GM23338 (cell line): ENCODE data around the gene SYT2. TPM values are rescaled to one million over a fixed set of nuclear protein-coding genes. Genes with fewer than 3 reads are reported as not detected.

ENCODE experiments used
- ATAC-seq: fragments of 200-7000 bp; cut with Tn5 transposase; 3 replicates; pipeline ENCODE4 v1.9.1; 2020
- DNase-seq: peaks from one replicate; pipeline ENCODE4 v3.0.0-alpha.2; 2015; ENCODE audit warnings: low spot score
- H2AFZ ChIP-seq: fragments of 200-600 bp; sonication (generic); 2 replicates; pipeline ENCODE4 v1.8.0; 2016; ENCODE audit warnings: antibody characterized with exemption, mild to moderate bottlenecking, moderate library complexity
- H3F3A ChIP-seq: fragments of 200-600 bp; sonication (generic); replicated peaks from 2 replicates; pipeline ENCODE4 v1.8.0; 2017; ENCODE audit warnings: antibody characterized with exemption, mixed run types, low read depth
- H3K27ac ChIP-seq: fragments of 200-600 bp; sonication (generic); 2 replicates; pipeline ENCODE4 v1.6.1; 2016; ENCODE audit warnings: low read depth
- H3K27me3 ChIP-seq: fragments of 200-600 bp; sonication (generic); 2 replicates; pipeline ENCODE4 v1.8.0; 2016; ENCODE audit warnings: mild to moderate bottlenecking, mixed run types, moderate library complexity; ENCODE audit not compliant: insufficient read depth
- H3K36me3 ChIP-seq: fragments of 200-600 bp; sonication (generic); 2 replicates; pipeline ENCODE4 v1.8.0; 2016; ENCODE audit warnings: mild to moderate bottlenecking; ENCODE audit not compliant: insufficient read depth
- H3K4me1 ChIP-seq: fragments of 200-600 bp; sonication (generic); 2 replicates; pipeline ENCODE4 v1.8.0; 2016; ENCODE audit warnings: mild to moderate bottlenecking, moderate library complexity; ENCODE audit not compliant: insufficient read depth
- H3K4me2 ChIP-seq: fragments of 200-600 bp; sonication (generic); 2 replicates; pipeline ENCODE4 v1.7.1; 2017; ENCODE audit warnings: mixed run types
- H3K4me3 ChIP-seq: fragments of 200-600 bp; sonication (generic); 2 replicates; pipeline ENCODE4 v1.6.1; 2016; ENCODE audit warnings: mixed run types
- H3K79me2 ChIP-seq: fragments of 200-600 bp; sonication (generic); replicated peaks from 2 replicates; pipeline ENCODE4 v1.8.0; 2017; ENCODE audit warnings: mild to moderate bottlenecking; ENCODE audit not compliant: insufficient read depth
- H3K9me2 ChIP-seq: fragments of 200-600 bp; sonication (generic); 2 replicates; pipeline ENCODE4 v1.8.0; 2017; ENCODE audit not compliant: insufficient read depth
- H4K20me1 ChIP-seq: fragments of 200-600 bp; sonication (generic); replicated peaks from 2 replicates; pipeline ENCODE4 v1.8.0; 2017; ENCODE audit warnings: mild to moderate bottlenecking; ENCODE audit not compliant: insufficient read depth
- H3K27ac Mint-ChIP-seq: 2 replicates; pipeline ENCODE4 v1.8.0; 2020; ENCODE audit warnings: inconsistent platforms, mild to moderate bottlenecking, moderate library complexity, mixed read lengths
- H3K27me3 Mint-ChIP-seq: 3 replicates; pipeline ENCODE4 v1.8.0; 2022; ENCODE audit warnings: low read depth, mild to moderate bottlenecking, moderate library complexity, mixed read lengths, inconsistent platforms; ENCODE audit not compliant: insufficient read depth, poor library complexity
- H3K36me3 Mint-ChIP-seq: 3 replicates; pipeline ENCODE4 v1.8.0; 2021; ENCODE audit warnings: low read depth, mild to moderate bottlenecking, inconsistent platforms, moderate library complexity, mixed read lengths
- H3K4me1 Mint-ChIP-seq: 3 replicates; pipeline ENCODE4 v1.8.0; 2020; ENCODE audit warnings: mild to moderate bottlenecking, inconsistent platforms, mixed read lengths
- H3K4me3 Mint-ChIP-seq: 3 replicates; pipeline ENCODE4 v1.8.0; 2021; ENCODE audit warnings: moderate library complexity, mild to moderate bottlenecking, inconsistent platforms, mixed read lengths
- H3K9me3 Mint-ChIP-seq: 3 replicates; pipeline ENCODE4 v1.8.0; 2020; ENCODE audit warnings: moderate library complexity, mild to moderate bottlenecking, inconsistent platforms, mixed read lengths
- CREB1 ChIP-seq: fragments of 250-450 bp; sonication (Bioruptor Pico); IDR thresholded peaks from 2 replicates; pipeline ENCODE4 v1.5.0; 2020; ENCODE audit warnings: low read depth, mild to moderate bottlenecking, moderate library complexity
- EZH2 ChIP-seq: fragments of 200-600 bp; sonication (generic); IDR thresholded peaks from one replicate; pipeline ENCODE4 v1.8.0; 2017; ENCODE audit warnings: antibody characterized with exemption, mild to moderate bottlenecking, low read depth; ENCODE audit not compliant: unreplicated experiment
- EZH2phosphoT487 ChIP-seq: fragments of 200-600 bp; sonication (generic); IDR thresholded peaks from one replicate; pipeline ENCODE4 v1.8.1; 2018; ENCODE audit warnings: antibody characterized with exemption; ENCODE audit not compliant: unreplicated experiment
- JUNB ChIP-seq: IDR thresholded peaks from one replicate; pipeline ENCODE4 v1.6.1; 2016; ENCODE audit warnings: antibody characterized with exemption; ENCODE audit not compliant: unreplicated experiment
- NANOG ChIP-seq: IDR thresholded peaks from 2 replicates; pipeline ENCODE4 v1.6.1; 2016; ENCODE audit warnings: antibody characterized with exemption, borderline replicate concordance
- POLR2AphosphoS5 ChIP-seq: IDR thresholded peaks from 2 replicates; pipeline ENCODE4 v1.6.1; 2016; ENCODE audit warnings: antibody characterized with exemption, low read depth
- STAT1 ChIP-seq: IDR thresholded peaks from one replicate; pipeline ENCODE4 v1.6.1; 2016; ENCODE audit warnings: antibody characterized with exemption; ENCODE audit not compliant: unreplicated experiment
- ZNF114 ChIP-seq: fragments of 250-450 bp; sonication (Bioruptor Pico); IDR thresholded peaks from 2 replicates; pipeline ENCODE4 v1.5.0; 2020; ENCODE audit warnings: mild to moderate bottlenecking, moderate library complexity
- ZNF331 ChIP-seq: fragments of 250-450 bp; sonication (Bioruptor Pico); IDR thresholded peaks from 2 replicates; pipeline ENCODE4 v1.5.0; 2020; ENCODE audit warnings: low read depth, mild to moderate bottlenecking, moderate library complexity
- polyA plus RNA-seq: library from polyadenylated mRNA; unstranded; fragments of >200 nt; fragmentation: Nextera tagmentation; extraction: Ambion mirVana; gene quantifications from 2 replicates; pipeline ENCODE4 v1.2.1, GENCODE V29; 2016
- total RNA-seq: library from RNA; depleted of rRNA; stranded (reverse); fragments of >200 nt; shearing (Covaris generic); gene quantifications from 2 replicates; pipeline ENCODE4 v1.2.3, GENCODE V29; 2014
- TF ChIP-seq, protein P1 (sequence below), 2 experiments: fragments of 200-600 bp in 1 of 2; sonication (generic) in 1 of 2; conservative IDR thresholded peaks; 2 replicates each; pipeline versions ENCODE4 v1.5.1 to v1.6.1; 2016 to 2017; ENCODE audit warnings: antibody characterized with exemption in 2 of 2, low read depth in 2 of 2, mild to moderate bottlenecking in 2 of 2, moderate library complexity in 1 of 2
- TF ChIP-seq, protein P2 (sequence below): IDR thresholded peaks from one replicate; pipeline ENCODE4 v1.6.1; 2018; ENCODE audit warnings: antibody characterized with exemption; ENCODE audit not compliant: unreplicated experiment
- TF ChIP-seq, protein P3 (sequence below): IDR thresholded peaks from 2 replicates; pipeline ENCODE4 v1.6.1; 2016; ENCODE audit warnings: antibody characterized with exemption
- TF ChIP-seq, protein P4 (sequence below): fragments of 250-450 bp; sonication (Bioruptor Pico); IDR thresholded peaks from 2 replicates; pipeline ENCODE4 v1.5.0; 2020; ENCODE audit warnings: mild to moderate bottlenecking, moderate library complexity

The SYT2 gene
- total and polyA plus RNA-seq, 2 experiments from 2014 or later = 2.4 to 12.5 TPM

DNA sequence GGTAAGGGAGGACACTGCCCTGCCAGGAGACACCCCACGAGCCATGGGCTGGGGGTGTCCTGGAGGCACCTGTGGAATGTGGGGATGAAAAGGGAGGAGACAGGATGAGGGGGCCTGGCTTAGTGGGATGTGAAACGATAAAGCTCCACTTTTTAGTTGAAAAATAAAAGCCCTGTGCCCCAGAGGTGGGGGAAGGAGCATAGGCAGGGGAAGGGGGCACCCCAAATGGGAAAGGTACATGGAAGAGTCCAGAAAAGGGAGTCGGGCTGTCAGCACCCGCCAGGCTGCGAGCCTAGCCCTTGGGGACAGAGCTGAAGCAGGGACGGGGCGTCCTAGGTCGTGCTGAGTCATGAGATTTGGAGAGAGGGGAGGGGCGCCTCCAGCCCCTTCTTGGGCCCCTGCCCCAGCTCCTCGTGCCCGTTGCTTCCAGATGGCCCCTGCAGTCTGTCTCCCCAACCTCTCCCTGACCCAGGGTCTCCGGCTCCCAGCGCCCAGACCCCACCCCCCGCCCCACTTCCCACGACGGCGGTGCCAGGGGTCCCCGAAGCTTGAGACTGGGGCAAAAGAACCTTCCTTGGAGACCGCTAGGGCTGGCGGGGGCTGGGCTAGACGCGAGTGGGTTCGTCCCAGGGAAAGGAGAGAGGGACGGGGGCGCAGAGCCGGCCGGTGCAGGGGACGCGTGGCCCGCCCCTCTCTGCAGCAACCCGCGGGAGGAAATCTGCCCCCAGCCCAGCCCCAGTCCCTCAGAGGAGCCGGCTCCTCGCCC lies 795 bp downstream of the SYT2 start:
- DNase-seq (peak; percentile 70), ATAC-seq (peak; percentile 40)
- H3K4me1 Mint-ChIP-seq = peaks cover 53% of the 10 kb centered on the region
- no peaks in the 10 kb centered on the region for H3K9me3 Mint-ChIP-seq
- H3K36me3 ChIP-seq = no peaks in the 10 kb centered on the region
- H3K27ac Mint-ChIP-seq = 0 out of 2 replicates have a peak overlapping the region, but pooled peaks have one; percentile 26
- TF ChIP-seq EZH2 (no peak), CREB1 (CRISPR knock-in tag) (no peak), STAT1 (no peak), EZH2phosphoT487 (no peak), JUNB (no peak), ZNF331 (CRISPR knock-in tag) (no peak), NANOG (no peak), ZNF114 (CRISPR knock-in tag) (no peak), POLR2AphosphoS5 (no peak)
- TF ChIP-seq, protein P1, sequence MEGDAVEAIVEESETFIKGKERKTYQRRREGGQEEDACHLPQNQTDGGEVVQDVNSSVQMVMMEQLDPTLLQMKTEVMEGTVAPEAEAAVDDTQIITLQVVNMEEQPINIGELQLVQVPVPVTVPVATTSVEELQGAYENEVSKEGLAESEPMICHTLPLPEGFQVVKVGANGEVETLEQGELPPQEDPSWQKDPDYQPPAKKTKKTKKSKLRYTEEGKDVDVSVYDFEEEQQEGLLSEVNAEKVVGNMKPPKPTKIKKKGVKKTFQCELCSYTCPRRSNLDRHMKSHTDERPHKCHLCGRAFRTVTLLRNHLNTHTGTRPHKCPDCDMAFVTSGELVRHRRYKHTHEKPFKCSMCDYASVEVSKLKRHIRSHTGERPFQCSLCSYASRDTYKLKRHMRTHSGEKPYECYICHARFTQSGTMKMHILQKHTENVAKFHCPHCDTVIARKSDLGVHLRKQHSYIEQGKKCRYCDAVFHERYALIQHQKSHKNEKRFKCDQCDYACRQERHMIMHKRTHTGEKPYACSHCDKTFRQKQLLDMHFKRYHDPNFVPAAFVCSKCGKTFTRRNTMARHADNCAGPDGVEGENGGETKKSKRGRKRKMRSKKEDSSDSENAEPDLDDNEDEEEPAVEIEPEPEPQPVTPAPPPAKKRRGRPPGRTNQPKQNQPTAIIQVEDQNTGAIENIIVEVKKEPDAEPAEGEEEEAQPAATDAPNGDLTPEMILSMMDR (conservative IDR thresholded peaks at IDR 0.05; ENCODE audit: low read depth in 2 of 2) = no peak
- TF ChIP-seq, protein P2, sequence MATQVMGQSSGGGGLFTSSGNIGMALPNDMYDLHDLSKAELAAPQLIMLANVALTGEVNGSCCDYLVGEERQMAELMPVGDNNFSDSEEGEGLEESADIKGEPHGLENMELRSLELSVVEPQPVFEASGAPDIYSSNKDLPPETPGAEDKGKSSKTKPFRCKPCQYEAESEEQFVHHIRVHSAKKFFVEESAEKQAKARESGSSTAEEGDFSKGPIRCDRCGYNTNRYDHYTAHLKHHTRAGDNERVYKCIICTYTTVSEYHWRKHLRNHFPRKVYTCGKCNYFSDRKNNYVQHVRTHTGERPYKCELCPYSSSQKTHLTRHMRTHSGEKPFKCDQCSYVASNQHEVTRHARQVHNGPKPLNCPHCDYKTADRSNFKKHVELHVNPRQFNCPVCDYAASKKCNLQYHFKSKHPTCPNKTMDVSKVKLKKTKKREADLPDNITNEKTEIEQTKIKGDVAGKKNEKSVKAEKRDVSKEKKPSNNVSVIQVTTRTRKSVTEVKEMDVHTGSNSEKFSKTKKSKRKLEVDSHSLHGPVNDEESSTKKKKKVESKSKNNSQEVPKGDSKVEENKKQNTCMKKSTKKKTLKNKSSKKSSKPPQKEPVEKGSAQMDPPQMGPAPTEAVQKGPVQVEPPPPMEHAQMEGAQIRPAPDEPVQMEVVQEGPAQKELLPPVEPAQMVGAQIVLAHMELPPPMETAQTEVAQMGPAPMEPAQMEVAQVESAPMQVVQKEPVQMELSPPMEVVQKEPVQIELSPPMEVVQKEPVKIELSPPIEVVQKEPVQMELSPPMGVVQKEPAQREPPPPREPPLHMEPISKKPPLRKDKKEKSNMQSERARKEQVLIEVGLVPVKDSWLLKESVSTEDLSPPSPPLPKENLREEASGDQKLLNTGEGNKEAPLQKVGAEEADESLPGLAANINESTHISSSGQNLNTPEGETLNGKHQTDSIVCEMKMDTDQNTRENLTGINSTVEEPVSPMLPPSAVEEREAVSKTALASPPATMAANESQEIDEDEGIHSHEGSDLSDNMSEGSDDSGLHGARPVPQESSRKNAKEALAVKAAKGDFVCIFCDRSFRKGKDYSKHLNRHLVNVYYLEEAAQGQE = no peak
- TF ChIP-seq, protein P3, sequence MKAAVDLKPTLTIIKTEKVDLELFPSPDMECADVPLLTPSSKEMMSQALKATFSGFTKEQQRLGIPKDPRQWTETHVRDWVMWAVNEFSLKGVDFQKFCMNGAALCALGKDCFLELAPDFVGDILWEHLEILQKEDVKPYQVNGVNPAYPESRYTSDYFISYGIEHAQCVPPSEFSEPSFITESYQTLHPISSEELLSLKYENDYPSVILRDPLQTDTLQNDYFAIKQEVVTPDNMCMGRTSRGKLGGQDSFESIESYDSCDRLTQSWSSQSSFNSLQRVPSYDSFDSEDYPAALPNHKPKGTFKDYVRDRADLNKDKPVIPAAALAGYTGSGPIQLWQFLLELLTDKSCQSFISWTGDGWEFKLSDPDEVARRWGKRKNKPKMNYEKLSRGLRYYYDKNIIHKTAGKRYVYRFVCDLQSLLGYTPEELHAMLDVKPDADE = no peak
- TF ChIP-seq, protein P4, sequence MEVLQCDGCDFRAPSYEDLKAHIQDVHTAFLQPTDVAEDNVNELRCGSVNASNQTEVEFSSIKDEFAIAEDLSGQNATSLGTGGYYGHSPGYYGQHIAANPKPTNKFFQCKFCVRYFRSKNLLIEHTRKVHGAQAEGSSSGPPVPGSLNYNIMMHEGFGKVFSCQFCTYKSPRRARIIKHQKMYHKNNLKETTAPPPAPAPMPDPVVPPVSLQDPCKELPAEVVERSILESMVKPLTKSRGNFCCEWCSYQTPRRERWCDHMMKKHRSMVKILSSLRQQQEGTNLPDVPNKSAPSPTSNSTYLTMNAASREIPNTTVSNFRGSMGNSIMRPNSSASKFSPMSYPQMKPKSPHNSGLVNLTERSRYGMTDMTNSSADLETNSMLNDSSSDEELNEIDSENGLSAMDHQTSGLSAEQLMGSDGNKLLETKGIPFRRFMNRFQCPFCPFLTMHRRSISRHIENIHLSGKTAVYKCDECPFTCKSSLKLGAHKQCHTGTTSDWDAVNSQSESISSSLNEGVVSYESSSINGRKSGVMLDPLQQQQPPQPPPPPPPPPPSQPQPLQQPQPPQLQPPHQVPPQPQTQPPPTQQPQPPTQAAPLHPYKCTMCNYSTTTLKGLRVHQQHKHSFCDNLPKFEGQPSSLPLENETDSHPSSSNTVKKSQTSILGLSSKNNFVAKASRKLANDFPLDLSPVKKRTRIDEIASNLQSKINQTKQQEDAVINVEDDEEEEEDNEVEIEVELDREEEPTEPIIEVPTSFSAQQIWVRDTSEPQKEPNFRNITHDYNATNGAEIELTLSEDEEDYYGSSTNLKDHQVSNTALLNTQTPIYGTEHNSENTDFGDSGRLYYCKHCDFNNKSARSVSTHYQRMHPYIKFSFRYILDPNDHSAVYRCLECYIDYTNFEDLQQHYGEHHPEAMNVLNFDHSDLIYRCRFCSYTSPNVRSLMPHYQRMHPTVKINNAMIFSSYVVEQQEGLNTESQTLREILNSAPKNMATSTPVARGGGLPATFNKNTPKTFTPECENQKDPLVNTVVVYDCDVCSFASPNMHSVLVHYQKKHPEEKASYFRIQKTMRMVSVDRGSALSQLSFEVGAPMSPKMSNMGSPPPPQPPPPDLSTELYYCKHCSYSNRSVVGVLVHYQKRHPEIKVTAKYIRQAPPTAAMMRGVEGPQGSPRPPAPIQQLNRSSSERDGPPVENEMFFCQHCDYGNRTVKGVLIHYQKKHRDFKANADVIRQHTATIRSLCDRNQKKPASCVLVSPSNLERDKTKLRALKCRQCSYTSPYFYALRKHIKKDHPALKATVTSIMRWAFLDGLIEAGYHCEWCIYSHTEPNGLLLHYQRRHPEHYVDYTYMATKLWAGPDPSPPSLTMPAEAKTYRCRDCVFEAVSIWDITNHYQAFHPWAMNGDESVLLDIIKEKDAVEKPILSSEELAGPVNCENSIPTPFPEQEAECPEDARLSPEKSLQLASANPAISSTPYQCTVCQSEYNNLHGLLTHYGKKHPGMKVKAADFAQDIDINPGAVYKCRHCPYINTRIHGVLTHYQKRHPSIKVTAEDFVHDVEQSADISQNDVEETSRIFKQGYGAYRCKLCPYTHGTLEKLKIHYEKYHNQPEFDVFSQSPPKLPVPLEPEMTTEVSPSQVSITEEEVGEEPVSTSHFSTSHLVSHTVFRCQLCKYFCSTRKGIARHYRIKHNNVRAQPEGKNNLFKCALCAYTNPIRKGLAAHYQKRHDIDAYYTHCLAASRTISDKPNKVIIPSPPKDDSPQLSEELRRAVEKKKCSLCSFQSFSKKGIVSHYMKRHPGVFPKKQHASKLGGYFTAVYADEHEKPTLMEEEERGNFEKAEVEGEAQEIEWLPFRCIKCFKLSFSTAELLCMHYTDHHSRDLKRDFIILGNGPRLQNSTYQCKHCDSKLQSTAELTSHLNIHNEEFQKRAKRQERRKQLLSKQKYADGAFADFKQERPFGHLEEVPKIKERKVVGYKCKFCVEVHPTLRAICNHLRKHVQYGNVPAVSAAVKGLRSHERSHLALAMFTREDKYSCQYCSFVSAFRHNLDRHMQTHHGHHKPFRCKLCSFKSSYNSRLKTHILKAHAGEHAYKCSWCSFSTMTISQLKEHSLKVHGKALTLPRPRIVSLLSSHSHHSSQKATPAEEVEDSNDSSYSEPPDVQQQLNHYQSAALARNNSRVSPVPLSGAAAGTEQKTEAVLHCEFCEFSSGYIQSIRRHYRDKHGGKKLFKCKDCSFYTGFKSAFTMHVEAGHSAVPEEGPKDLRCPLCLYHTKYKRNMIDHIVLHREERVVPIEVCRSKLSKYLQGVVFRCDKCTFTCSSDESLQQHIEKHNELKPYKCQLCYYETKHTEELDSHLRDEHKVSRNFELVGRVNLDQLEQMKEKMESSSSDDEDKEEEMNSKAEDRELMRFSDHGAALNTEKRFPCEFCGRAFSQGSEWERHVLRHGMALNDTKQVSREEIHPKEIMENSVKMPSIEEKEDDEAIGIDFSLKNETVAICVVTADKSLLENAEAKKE = no peak
- no peaks in the 10 kb centered on the region for H3K36me3 Mint-ChIP-seq
- peak overlapping the region; percentile 80 for H3K4me3 Mint-ChIP-seq
- no peaks in the 10 kb centered on the region for H3K9me2 ChIP-seq
- peaks cover 4% of the 10 kb centered on the region; the same call in 1 of the 2 replicates for H3K79me2 ChIP-seq
- no peak overlapping the region for H3K27ac ChIP-seq
- H2AFZ ChIP-seq = peak overlapping the region; percentile 99
- peaks cover 31% of the 10 kb centered on the region for H3K27me3 ChIP-seq
- 0 out of 2 replicates have a peak, but pooled peaks cover 8% of the 10 kb centered on the region for H3F3A ChIP-seq
- peaks cover 7% of the 10 kb centered on the region; the same call in 1 of the 2 replicates for H4K20me1 ChIP-seq
- peak overlapping the region; percentile 91 for H3K4me2 ChIP-seq
- peaks cover 20% of the 10 kb centered on the region for H3K27me3 Mint-ChIP-seq
- H3K4me1 ChIP-seq = peaks cover 43% of the 10 kb centered on the region
- H3K4me3 ChIP-seq = peak overlapping the region; percentile 97
